GM19025 (cell line): ENCODE measurements around the gene EBF3.

Experiments
- ATAC-seq: cut with Tn5 transposase; IDR thresholded peaks from one replicate; pipeline ENCODE4 v1.9.1; 2021; ENCODE audit warnings: mild to moderate bottlenecking, low read depth, moderate library complexity; ENCODE audit not compliant: unreplicated experiment

EBF3 gene

GRCh38 chr10:129972145-129972965 lies 8.3 kb upstream of the EBF3 start:
- no peak for ATAC-seq

GRCh38 chr10:129971381-129972144 lies 7.5 kb upstream of the EBF3 start:
- ATAC-seq = no peak

GRCh38 chr10:129970465-129971364 lies 6.6 kb upstream of the EBF3 start:
- no peak for ATAC-seq

- no peak for ATAC-seq
Observed at GRCh38 chr10:129969911-129970464, 5.9 kb upstream of the EBF3 start.

GRCh38 chr10:129969184-129969910 lies 5.3 kb upstream of the EBF3 start:
- ATAC-seq = no peak

- no peak for ATAC-seq
Observed at GRCh38 chr10:129968853-129969183, 4.7 kb upstream of the EBF3 start.

GRCh38 chr10:129968020-129968852 lies 4.2 kb upstream of the EBF3 start:
- ATAC-seq = no peak

GRCh38 chr10:129967579-129968019 lies 3.5 kb upstream of the EBF3 start:
- ATAC-seq = no peak

GRCh38 chr10:129966889-129967578 lies 3.0 kb upstream of the EBF3 start:
- no peak for ATAC-seq

- no peak for ATAC-seq
Observed at GRCh38 chr10:129966370-129966888, 2.4 kb upstream of the EBF3 start.

- no peak for ATAC-seq
Observed at GRCh38 chr10:129965959-129966358, 1.9 kb upstream of the EBF3 start.

GRCh38 chr10:129965425-129965808 lies 1.3 kb upstream of the EBF3 start:
- ATAC-seq = no peak

GRCh38 chr10:129964611-129965424 lies 744 bp upstream of the EBF3 start:
- no peak for ATAC-seq

- ATAC-seq = no peak
Observed at GRCh38 chr10:129962872-129963640, 1.0 kb downstream of the EBF3 start.

- no peak for ATAC-seq
Observed at GRCh38 chr10:129962031-129962871, 1.8 kb downstream of the EBF3 start.
